A549 (cell line): Measurements from ENCODE around the gene ACAN. TPM values are rescaled to one million over a fixed set of nuclear protein-coding genes. Genes with fewer than 3 reads are reported as not detected.

Source experiments
- ATAC-seq, 2 experiments: fragments of 200-7000 bp in 1 of 2; fragments of >200 bp in 1 of 2; cut with Nextera tagmentation in 1 of 2; cut with Tn5 transposase in 1 of 2; 3 replicates each; pipeline versions ENCODE4 v1.8.0 to v1.9.1; 2018 to 2020; ENCODE audit warnings: mild to moderate bottlenecking in 1 of 2, moderate library complexity in 1 of 2
- CTCF ChIA-PET: fragments of 300-600 bp; sonication (Branson Sonifier 250); formaldehyde crosslinking; extraction: SDS; loops from one replicate; lab custom pipeline; 2021; ENCODE audit warnings: antibody characterized with exemption, inconsistent platforms; lab: Yijun Ruan, JAX
- POLR2A ChIA-PET: fragments of 350-600 bp; formaldehyde crosslinking; extraction: SDS; loops from one replicate; lab custom pipeline; 2021; ENCODE audit warnings: antibody characterized with exemption, inconsistent platforms; lab: Yijun Ruan, JAX
- DNase-seq, 2 experiments: peaks; one replicate each; pipeline versions ENCODE4 v3.0.0 to v3.0.0-alpha.2; 2011 to 2016; ENCODE audit warnings: low read depth in 1 of 2, low spot score in 1 of 2
- FAIRE-seq: peaks from 2 replicates; lab custom pipeline; 2011; peaks lifted over from hg19 to GRCh38; lab: Jason Lieb, UNC
- H3K27ac ChIP-seq, 2 experiments: fragments of >200 bp; sonication (Bioruptor Twin); formaldehyde crosslinking; 3 replicates each; pipeline ENCODE4 v1.5.1; 2016 to 2017
- H3K4me1 ChIP-seq: fragments of >200 bp; sonication (Bioruptor Twin); formaldehyde crosslinking; 3 replicates; pipeline ENCODE4 v1.6.1; 2016
- H3K4me2 ChIP-seq: fragments of >200 bp; sonication (Bioruptor Twin); formaldehyde crosslinking; 3 replicates; pipeline ENCODE4 v1.6.1; 2016
- H3K4me3 ChIP-seq: fragments of >200 bp; sonication (Bioruptor Twin); formaldehyde crosslinking; 3 replicates; pipeline ENCODE4 v1.5.1; 2016
- H3K9me3 ChIP-seq: fragments of >200 bp; sonication (Bioruptor Twin); formaldehyde crosslinking; 3 replicates; pipeline ENCODE4 v1.6.1; 2016
- BHLHE40 ChIP-seq: IDR thresholded peaks from 2 replicates; pipeline ENCODE4 v1.6.1; 2012; ENCODE audit warnings: low read depth, low read length, inconsistent platforms
- EHF ChIP-seq: fragments of 250-450 bp; sonication (Bioruptor Pico); IDR thresholded peaks from 2 replicates; pipeline ENCODE4 v1.5.0; 2020; ENCODE audit warnings: mild to moderate bottlenecking
- EHMT2 ChIP-seq: fragments of 200-600 bp; sonication (generic); IDR thresholded peaks from 2 replicates; pipeline ENCODE4 v1.6.1; 2016; ENCODE audit warnings: antibody characterized with exemption, low read depth, mild to moderate bottlenecking, moderate library complexity
- ELK1 ChIP-seq: fragments of 150-350 bp; IDR thresholded peaks from 2 replicates; pipeline ENCODE4 v1.6.1; 2014; ENCODE audit warnings: low read depth, mild to moderate bottlenecking, low read length
- FOXS1 ChIP-seq: fragments of 250-450 bp; sonication (Bioruptor Pico); IDR thresholded peaks from 2 replicates; pipeline ENCODE4 v1.5.0; 2020; ENCODE audit warnings: mild to moderate bottlenecking, moderate library complexity
- HDAC2 ChIP-seq: fragments of 200-600 bp; sonication (generic); IDR thresholded peaks from 2 replicates; pipeline ENCODE4 v1.6.1; 2016
- HOXA7 ChIP-seq: fragments of 250-450 bp; sonication (Bioruptor Pico); IDR thresholded peaks from 2 replicates; pipeline ENCODE4 v1.5.0; 2020; ENCODE audit warnings: mild to moderate bottlenecking, moderate library complexity
- JUNB ChIP-seq: fragments of >200 bp; sonication (Bioruptor Twin); formaldehyde crosslinking; IDR thresholded peaks from 2 replicates; pipeline ENCODE4 v1.6.1; 2016
- KDM5A ChIP-seq: fragments of 200-600 bp; sonication (generic); IDR thresholded peaks from 2 replicates; pipeline ENCODE4 v1.6.1; 2016; ENCODE audit warnings: antibody characterized with exemption, mild to moderate bottlenecking
- MYC ChIP-seq: IDR thresholded peaks from 2 replicates; pipeline ENCODE4 v1.6.1; 2012; ENCODE audit warnings: mild to moderate bottlenecking, inconsistent platforms, low read length, improper control_type of control experiment, borderline replicate concordance
- NPAS2 ChIP-seq: fragments of 250-450 bp; sonication (Bioruptor Pico); IDR thresholded peaks from 2 replicates; pipeline ENCODE4 v1.8.0; 2022; ENCODE audit warnings: mild to moderate bottlenecking, moderate library complexity, borderline replicate concordance
- POLR2A ChIP-seq: IDR thresholded peaks from 2 replicates; pipeline ENCODE4 v1.6.1; 2012; ENCODE audit warnings: mild to moderate bottlenecking, low read length
- RARB ChIP-seq: fragments of 250-450 bp; sonication (Bioruptor Pico); IDR thresholded peaks from 2 replicates; pipeline ENCODE4 v1.8.0; 2021; ENCODE audit warnings: mild to moderate bottlenecking, moderate library complexity
- TFCP2L1 ChIP-seq: fragments of 250-450 bp; sonication (Bioruptor Pico); IDR thresholded peaks from 2 replicates; pipeline ENCODE4 v1.5.0; 2021; ENCODE audit warnings: mild to moderate bottlenecking
- ZNF302 ChIP-seq: fragments of 250-450 bp; sonication (Bioruptor Pico); IDR thresholded peaks from 2 replicates; pipeline ENCODE4 v1.9.0; 2021; ENCODE audit warnings: inconsistent platforms, mild to moderate bottlenecking, moderate library complexity
- WGBS: methylation state at CpG from one replicate; pipeline ENCODE4 v1.1.6; 2017; ENCODE audit errors: missing lambda C conversion rate; 5-methylcytosine and 5-hydroxymethylcytosine counted together
- polyA plus RNA-seq, 4 experiments: library from polyadenylated mRNA; depleted of rRNA in 3 of 4; stranded (reverse); fragments of >200 nt; fragmentation: RNase III in 1 of 4; extraction: RNeasy Plus Mini Kit Qiagen cat#74134 plus additional on column Dnase treatment in 1 of 4; gene quantifications; 2 replicates in 3 of 4; 3 replicates in 1 of 4; pipeline ENCODE4 v1.2.3, GENCODE V29; 2011 to 2017
- TF ChIP-seq, protein P1 (sequence below): IDR thresholded peaks from 2 replicates; pipeline ENCODE4 v1.6.1; 2012
- TF ChIP-seq, protein P2 (sequence below): fragments of >200 bp; sonication (Bioruptor Twin); formaldehyde crosslinking; IDR thresholded peaks from 3 replicates; pipeline ENCODE4 v1.6.1; 2016
- TF ChIP-seq, protein P3 (sequence below): fragments of 450-650 bp; IDR thresholded peaks from 2 replicates; pipeline ENCODE4 v1.6.1; 2014; ENCODE audit warnings: antibody characterized with exemption
- TF ChIP-seq, protein P4 (sequence below): fragments of >200 bp; sonication (Bioruptor Twin); formaldehyde crosslinking; IDR thresholded peaks from 3 replicates; pipeline ENCODE4 v1.5.1; 2016

ACAN gene
- polyA plus RNA-seq, 2 of the 4 experiments (the other 2 are of a cell fraction) = 0.01 TPM; not detected in 1

DNA sequence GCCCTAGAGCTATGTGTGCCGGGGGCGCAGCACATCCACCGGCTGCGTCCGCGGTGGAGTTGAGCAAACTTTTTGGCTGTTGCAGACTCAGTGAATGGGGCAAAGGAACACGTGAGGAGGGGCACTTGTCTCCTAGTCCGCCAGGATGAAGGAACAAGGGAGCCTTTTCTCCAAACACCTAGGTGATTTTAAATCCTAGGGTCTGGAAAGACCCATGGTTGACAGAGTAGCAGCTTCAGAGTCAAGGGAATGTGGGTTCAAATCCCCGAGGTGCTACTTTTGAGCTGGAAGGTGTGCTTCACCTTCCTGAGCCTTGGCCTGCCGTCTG is 648 bp downstream of the ACAN start:
- no peak for ATAC-seq
- CTCF ChIA-PET = interaction anchor here (1.1 to 1.9 kb wide), 3 partner anchors 12 to 75 kb away, joined by 3 to 7 read pairs (median 3); no protein-coding TSS in a partner anchor

DNA sequence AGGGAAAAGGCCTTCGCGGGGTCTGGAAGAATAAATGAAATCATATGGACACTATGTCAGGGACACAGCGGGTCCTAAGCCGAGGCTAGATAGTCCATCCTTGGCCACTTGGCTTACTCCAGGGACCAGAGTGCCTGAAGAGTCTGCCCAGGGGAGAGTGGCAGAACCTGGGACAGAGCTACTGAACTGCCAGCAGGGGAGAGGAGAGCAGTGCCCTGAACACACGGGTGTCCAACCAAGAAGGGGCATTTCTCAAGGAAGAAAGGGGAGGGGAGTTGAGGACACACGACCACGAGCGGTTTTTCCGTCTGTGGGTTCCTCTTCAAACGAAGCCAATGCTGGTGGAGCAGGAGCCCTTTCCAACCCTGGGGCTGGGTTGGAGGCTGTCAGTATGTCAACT is 1.0 kb downstream of the ACAN start:
- no peak for DNase-seq
- Histone ChIP-seq H3K4me3 (no peak overlapping the region), H3K27ac (no peak overlapping the region), H3K9me3 (no peaks in the 10 kb centered on the region), H3K4me2 (no peak overlapping the region), H3K4me1 (peaks cover 7% of the 10 kb centered on the region; the same call in 1 of the 3 replicates)
- ATAC-seq = peak; percentile 58 to 74; a peak in 5 of 6 replicates
- TF ChIP-seq HOXA7 (CRISPR knock-in tag) = no peak
- no peak for TF ChIP-seq EHMT2
- no peak for TF ChIP-seq BHLHE40
- TF ChIP-seq, protein P1, sequence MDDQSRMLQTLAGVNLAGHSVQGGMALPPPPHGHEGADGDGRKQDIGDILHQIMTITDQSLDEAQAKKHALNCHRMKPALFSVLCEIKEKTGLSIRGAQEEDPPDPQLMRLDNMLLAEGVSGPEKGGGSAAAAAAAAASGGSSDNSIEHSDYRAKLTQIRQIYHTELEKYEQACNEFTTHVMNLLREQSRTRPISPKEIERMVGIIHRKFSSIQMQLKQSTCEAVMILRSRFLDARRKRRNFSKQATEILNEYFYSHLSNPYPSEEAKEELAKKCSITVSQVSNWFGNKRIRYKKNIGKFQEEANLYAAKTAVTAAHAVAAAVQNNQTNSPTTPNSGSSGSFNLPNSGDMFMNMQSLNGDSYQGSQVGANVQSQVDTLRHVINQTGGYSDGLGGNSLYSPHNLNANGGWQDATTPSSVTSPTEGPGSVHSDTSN = no peak
- TF ChIP-seq MYC = no peak
- no peak for TF ChIP-seq FOXS1
- TF ChIP-seq, protein P2, sequence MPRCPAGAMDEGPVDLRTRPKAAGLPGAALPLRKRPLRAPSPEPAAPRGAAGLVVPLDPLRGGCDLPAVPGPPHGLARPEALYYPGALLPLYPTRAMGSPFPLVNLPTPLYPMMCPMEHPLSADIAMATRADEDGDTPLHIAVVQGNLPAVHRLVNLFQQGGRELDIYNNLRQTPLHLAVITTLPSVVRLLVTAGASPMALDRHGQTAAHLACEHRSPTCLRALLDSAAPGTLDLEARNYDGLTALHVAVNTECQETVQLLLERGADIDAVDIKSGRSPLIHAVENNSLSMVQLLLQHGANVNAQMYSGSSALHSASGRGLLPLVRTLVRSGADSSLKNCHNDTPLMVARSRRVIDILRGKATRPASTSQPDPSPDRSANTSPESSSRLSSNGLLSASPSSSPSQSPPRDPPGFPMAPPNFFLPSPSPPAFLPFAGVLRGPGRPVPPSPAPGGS = no peak
- TF ChIP-seq ELK1 = no peak
- no peak for TF ChIP-seq EHF (CRISPR knock-in tag)
- TF ChIP-seq RARB (CRISPR knock-in tag) = no peak
- no peak for TF ChIP-seq ZNF302
- TF ChIP-seq NPAS2 (CRISPR knock-in tag) = no peak
- no peak for TF ChIP-seq HDAC2
- TF ChIP-seq POLR2A = no peak
- TF ChIP-seq, protein P3, sequence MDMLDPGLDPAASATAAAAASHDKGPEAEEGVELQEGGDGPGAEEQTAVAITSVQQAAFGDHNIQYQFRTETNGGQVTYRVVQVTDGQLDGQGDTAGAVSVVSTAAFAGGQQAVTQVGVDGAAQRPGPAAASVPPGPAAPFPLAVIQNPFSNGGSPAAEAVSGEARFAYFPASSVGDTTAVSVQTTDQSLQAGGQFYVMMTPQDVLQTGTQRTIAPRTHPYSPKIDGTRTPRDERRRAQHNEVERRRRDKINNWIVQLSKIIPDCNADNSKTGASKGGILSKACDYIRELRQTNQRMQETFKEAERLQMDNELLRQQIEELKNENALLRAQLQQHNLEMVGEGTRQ = no peak
- TF ChIP-seq KDM5A = no peak
- TF ChIP-seq, protein P4, sequence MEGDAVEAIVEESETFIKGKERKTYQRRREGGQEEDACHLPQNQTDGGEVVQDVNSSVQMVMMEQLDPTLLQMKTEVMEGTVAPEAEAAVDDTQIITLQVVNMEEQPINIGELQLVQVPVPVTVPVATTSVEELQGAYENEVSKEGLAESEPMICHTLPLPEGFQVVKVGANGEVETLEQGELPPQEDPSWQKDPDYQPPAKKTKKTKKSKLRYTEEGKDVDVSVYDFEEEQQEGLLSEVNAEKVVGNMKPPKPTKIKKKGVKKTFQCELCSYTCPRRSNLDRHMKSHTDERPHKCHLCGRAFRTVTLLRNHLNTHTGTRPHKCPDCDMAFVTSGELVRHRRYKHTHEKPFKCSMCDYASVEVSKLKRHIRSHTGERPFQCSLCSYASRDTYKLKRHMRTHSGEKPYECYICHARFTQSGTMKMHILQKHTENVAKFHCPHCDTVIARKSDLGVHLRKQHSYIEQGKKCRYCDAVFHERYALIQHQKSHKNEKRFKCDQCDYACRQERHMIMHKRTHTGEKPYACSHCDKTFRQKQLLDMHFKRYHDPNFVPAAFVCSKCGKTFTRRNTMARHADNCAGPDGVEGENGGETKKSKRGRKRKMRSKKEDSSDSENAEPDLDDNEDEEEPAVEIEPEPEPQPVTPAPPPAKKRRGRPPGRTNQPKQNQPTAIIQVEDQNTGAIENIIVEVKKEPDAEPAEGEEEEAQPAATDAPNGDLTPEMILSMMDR = no peak
- no peak for TF ChIP-seq TFCP2L1 (CRISPR knock-in tag)
- ChIA-PET POLR2A (no interaction called here), CTCF (interaction anchor here (1.1 to 1.9 kb wide), 3 partner anchors 11 to 74 kb away, joined by 3 to 7 read pairs (median 3); no protein-coding TSS in a partner anchor)
- no peak for FAIRE-seq
- WGBS = 18% methylated on average over 10 of the region's 10 CpGs

More for the DNA sequence above, 648 bp downstream of the ACAN start:
- H3K4me1 ChIP-seq = peaks cover 7% of the 10 kb centered on the region; the same call in 1 of the 3 replicates
- FAIRE-seq = no peak
- H3K9me3 ChIP-seq = no peaks in the 10 kb centered on the region
- H3K4me2 ChIP-seq = peak overlapping the region; percentile 78
- 14% methylated on average over 10 of the region's 10 CpGs for WGBS
- DNase-seq = no peak
- TF ChIP-seq FOXS1 = no peak
- no peak for TF ChIP-seq JUNB
- peak overlapping the region; percentile 36; the same call in 2 of the 3 replicates for H3K4me3 ChIP-seq
- no peak overlapping the region for H3K27ac ChIP-seq
- POLR2A ChIA-PET = no interaction called here
